CD4-positive, alpha-beta memory T cell (primary cell): Measurements from ENCODE around the gene GRK5. TPM values are rescaled to one million over a fixed set of nuclear protein-coding genes. Genes with fewer than 3 reads are reported as not detected.

Experiments used
- CTCF ChIA-PET: fragments of 350-600 bp; sonication (Branson Sonifier 250); formaldehyde crosslinking; loops from one replicate; lab custom pipeline; 2021; ENCODE audit warnings: inconsistent platforms; ENCODE audit not compliant: partially characterized antibody; lab: Charles Lee
- POLR2A ChIA-PET: fragments of 350-600 bp; sonication (Branson Sonifier 250); formaldehyde crosslinking; loops from one replicate; lab custom pipeline; 2021; ENCODE audit not compliant: partially characterized antibody; lab: Charles Lee
- DNase-seq, 5 donors: peaks; one replicate each; pipeline versions ENCODE4 v3.0.0 to v3.0.0-alpha.2; 2020 to 2022; ENCODE audit warnings: mixed read lengths in 1 of 5
- H3K27ac ChIP-seq: one replicate; pipeline ENCODE4 v1.7.0; 2013; ENCODE audit warnings: low read depth, low read length
- H3K27me3 ChIP-seq: 2 replicates; pipeline ENCODE4 v1.7.0; 2013; ENCODE audit warnings: mild to moderate bottlenecking, low read length, moderate library complexity; ENCODE audit not compliant: insufficient read depth
- H3K36me3 ChIP-seq: 2 replicates; pipeline ENCODE4 v1.7.0; 2013; ENCODE audit warnings: mild to moderate bottlenecking, low read length, moderate library complexity; ENCODE audit not compliant: insufficient read depth
- H3K4me1 ChIP-seq: 2 replicates; pipeline ENCODE4 v1.7.0; 2013; ENCODE audit warnings: mild to moderate bottlenecking, low read length, moderate library complexity; ENCODE audit not compliant: insufficient read depth
- H3K4me3 ChIP-seq, 2 donors: one replicate each; pipeline ENCODE4 v1.7.0; 2013; ENCODE audit warnings: low read length in 2 of 2, mild to moderate bottlenecking in 1 of 2
- H3K9me3 ChIP-seq, 2 donors: one replicate each; pipeline ENCODE4 v1.7.0; 2013; ENCODE audit warnings: low read length in 2 of 2, control low read depth in 1 of 2; ENCODE audit not compliant: control insufficient read depth in 1 of 2
- H3K27ac Mint-ChIP-seq, 7 donors: one replicate each; pipeline ENCODE4 v1.8.0; 2020 to 2021; ENCODE audit warnings: mixed read lengths in 7 of 7, mild to moderate bottlenecking in 6 of 7, inconsistent platforms in 3 of 7, moderate library complexity in 3 of 7
- H3K27me3 Mint-ChIP-seq, 2 donors: one replicate each; pipeline ENCODE4 v1.8.0; 2020 to 2021; ENCODE audit warnings: mixed read lengths in 2 of 2
- H3K36me3 Mint-ChIP-seq, 2 donors: one replicate each; pipeline ENCODE4 v1.8.0; 2020 to 2021; ENCODE audit warnings: mixed read lengths in 2 of 2, inconsistent platforms in 1 of 2, mild to moderate bottlenecking in 1 of 2
- H3K4me1 Mint-ChIP-seq, 4 donors: one replicate each; pipeline ENCODE4 v1.8.0; 2020 to 2021; ENCODE audit warnings: mixed read lengths in 4 of 4, mild to moderate bottlenecking in 1 of 4
- H3K4me3 Mint-ChIP-seq, 8 donors: one replicate each; pipeline ENCODE4 v1.8.0; 2020 to 2021; ENCODE audit warnings: mixed read lengths in 8 of 8, mild to moderate bottlenecking in 7 of 8, moderate library complexity in 6 of 8, inconsistent platforms in 3 of 8
- H3K9me3 Mint-ChIP-seq, 8 donors: one replicate each; pipeline ENCODE4 v1.8.0; 2020 to 2021; ENCODE audit warnings: mixed read lengths in 8 of 8, mild to moderate bottlenecking in 5 of 8, inconsistent platforms in 3 of 8, moderate library complexity in 1 of 8
- intact Hi-C: fragments of 100-400 bp; cut with micrococcal nuclease; formaldehyde crosslinking; loops from one replicate; pipeline ENCODE4 v1.15.1; 2023
- polyA plus RNA-seq, 2 donors: library from polyadenylated mRNA; unstranded; fragments of 300-500 nt; fragmentation: Illumina TruSeq; gene quantifications; one replicate each; pipeline ENCODE4 v1.2.3, GENCODE V29; 2021
- total RNA-seq, 2 experiments: library from RNA; stranded (reverse); gene quantifications; one replicate each; pipeline ENCODE4 v1.2.3, GENCODE V29; 2021

Gene GRK5
- total and polyA plus RNA-seq, 4 experiments from 2014 or later, result 7.6 to 27.9 (median 18.6) TPM

- DNase-seq, result no peak
- Mint-ChIP-seq H3K27me3 (no peaks in the 10 kb centered on the region), H3K4me1 (peaks cover 31 to 70% (median 56%) of the 10 kb centered on the region in 4 donors), H3K9me3 (peaks cover 0 to 3% (median 0%) of the 10 kb centered on the region in 8 donors), H3K27ac (peak overlapping the region; percentile 68 to 95 (median 80)), H3K36me3 (peaks cover 11 to 12% of the 10 kb centered on the region in 2 donors), H3K4me3 (peak overlapping the region in 1 of 8 donors; percentile 27)
- intact Hi-C loops, result no loop called here
- Histone ChIP-seq H3K4me1 (peaks cover 57% of the 10 kb centered on the region), H3K27ac (peak overlapping the region; percentile 18), H3K36me3 (no peaks in the 10 kb centered on the region), H3K4me3 (no peak overlapping the region), H3K27me3 (no peaks in the 10 kb centered on the region), H3K9me3 (no peaks in the 10 kb centered on the region)
- CTCF ChIA-PET, result interaction anchor here (1.2 to 2.1 kb wide), 5 partner anchors 14 to 49 kb away, joined by 3 to 10 read pairs (median 4); partner anchors contain the start of gene RGS10
- POLR2A ChIA-PET, result interaction anchor here (2.4 to 4.4 kb wide), 2 partner anchors 22 to 48 kb away, joined by 12 to 26 read pairs; partner anchors contain the start of gene RGS10
These were observed 287.7 kb downstream of the GRK5 start for GRCh38 chr10:119495021-119495505.

GRCh38 chr10:119495545-119495944, 288.2 kb downstream of the GRK5 start:
- Histone ChIP-seq H3K9me3 (no peaks in the 10 kb centered on the region), H3K27me3 (no peaks in the 10 kb centered on the region), H3K36me3 (no peaks in the 10 kb centered on the region), H3K27ac (no peak overlapping the region), H3K4me3 (no peak overlapping the region), H3K4me1 (peaks cover 58% of the 10 kb centered on the region)
- intact Hi-C loops, result no loop called here
- Mint-ChIP-seq H3K9me3 (peaks cover 0 to 3% (median 0%) of the 10 kb centered on the region in 8 donors), H3K4me3 (no peak overlapping the region), H3K27ac (peak overlapping the region in 4 of 7 donors; percentile 70 to 95 (median 76)), H3K36me3 (peaks cover 15 to 16% of the 10 kb centered on the region in 2 donors), H3K4me1 (peaks cover 34 to 71% (median 58%) of the 10 kb centered on the region in 4 donors), H3K27me3 (no peaks in the 10 kb centered on the region)
- ChIA-PET CTCF (interaction anchor here (1.3 to 1.4 kb wide), 2 partner anchors 43 to 50 kb away, joined by 3 to 5 read pairs; no protein-coding TSS in a partner anchor), POLR2A (interaction anchor here (2.4 to 4.4 kb wide), 2 partner anchors 21 to 47 kb away, joined by 12 to 26 read pairs; partner anchors contain the start of gene RGS10)
- no peak for DNase-seq

DNA sequence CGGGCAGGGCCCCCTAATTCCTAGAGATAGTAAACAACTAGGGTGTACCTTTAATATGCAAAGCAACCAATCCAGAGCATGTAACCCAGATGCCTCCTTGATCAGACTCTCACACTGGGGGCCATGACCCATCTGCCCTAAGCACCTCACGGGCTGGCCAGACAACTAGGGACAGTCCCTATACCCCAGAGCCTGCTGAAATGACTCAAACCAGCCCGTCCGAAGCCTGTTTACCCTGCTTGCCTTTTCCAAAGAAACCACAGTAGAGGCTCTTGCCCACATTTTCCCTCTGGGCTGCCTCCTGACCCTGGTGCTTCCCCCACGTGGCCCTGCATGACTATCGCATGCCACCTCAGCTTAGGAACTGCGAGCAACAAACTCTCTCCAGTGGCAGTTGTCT, 288.9 kb downstream of the GRK5 start:
- H3K4me1 Mint-ChIP-seq, result peaks cover 40 to 79% (median 64%) of the 10 kb centered on the region in 4 donors
- ChIA-PET POLR2A (interaction anchor here (4.4 kb wide), 1 partner anchor 46 kb away, joined by 26 read pairs; the partner anchor contains the start of gene RGS10), CTCF (no interaction called here)
- peak overlapping the region; percentile 66 to 83 (median 81) for H3K27ac Mint-ChIP-seq
- Histone ChIP-seq H3K4me1 (peaks cover 66% of the 10 kb centered on the region), H3K4me3 (no peak overlapping the region), H3K9me3 (no peaks in the 10 kb centered on the region), H3K36me3 (no peaks in the 10 kb centered on the region), H3K27me3 (no peaks in the 10 kb centered on the region), H3K27ac (no peak overlapping the region)
- H3K27me3 Mint-ChIP-seq, result no peaks in the 10 kb centered on the region
- no peak overlapping the region for H3K4me3 Mint-ChIP-seq
- intact Hi-C loops, result no loop called here
- H3K36me3 Mint-ChIP-seq, result peaks cover 15 to 17% of the 10 kb centered on the region in 2 donors
- no peak for DNase-seq
- H3K9me3 Mint-ChIP-seq, result peaks cover 0 to 3% (median 0%) of the 10 kb centered on the region in 8 donors

DNA sequence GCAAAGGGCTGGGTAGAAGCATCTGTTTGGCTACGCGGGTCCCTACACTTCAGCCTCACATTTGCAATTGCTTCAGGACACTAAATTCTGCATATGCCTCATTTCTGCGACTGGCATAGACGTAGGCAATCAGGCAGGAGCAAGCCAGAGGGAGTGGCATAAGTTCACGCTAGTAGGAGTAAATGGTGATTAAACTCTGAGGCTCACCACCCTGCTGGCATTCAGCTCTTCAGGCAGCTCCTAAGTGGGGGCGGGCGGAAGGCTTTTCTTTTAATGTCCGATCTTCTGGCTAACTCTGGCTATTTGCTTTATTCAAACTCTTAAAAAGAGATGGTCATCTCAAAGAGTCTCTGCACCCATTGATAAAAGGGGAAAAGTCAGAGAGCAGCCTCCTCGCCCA, 289.9 kb downstream of the GRK5 start:
- ChIA-PET CTCF (no interaction called here), POLR2A (interaction anchor here (8.0 kb wide), 1 partner anchor 43 kb away, joined by 97 read pairs; the partner anchor contains the start of gene RGS10)
- Mint-ChIP-seq H3K4me3 (no peak overlapping the region), H3K9me3 (peaks cover 0 to 3% (median 0%) of the 10 kb centered on the region in 8 donors), H3K36me3 (peaks cover 15 to 21% of the 10 kb centered on the region in 2 donors), H3K27me3 (no peaks in the 10 kb centered on the region), H3K27ac (peak overlapping the region in 3 of 7 donors; percentile 12 to 66 (median 37)), H3K4me1 (peaks cover 46 to 84% (median 71%) of the 10 kb centered on the region in 4 donors)
- Histone ChIP-seq H3K27me3 (no peaks in the 10 kb centered on the region), H3K27ac (no peak overlapping the region), H3K4me3 (no peak overlapping the region), H3K36me3 (no peaks in the 10 kb centered on the region), H3K9me3 (no peaks in the 10 kb centered on the region), H3K4me1 (peaks cover 71% of the 10 kb centered on the region)
- DNase-seq, result no peak
- intact Hi-C loops, result no loop called here

DNA sequence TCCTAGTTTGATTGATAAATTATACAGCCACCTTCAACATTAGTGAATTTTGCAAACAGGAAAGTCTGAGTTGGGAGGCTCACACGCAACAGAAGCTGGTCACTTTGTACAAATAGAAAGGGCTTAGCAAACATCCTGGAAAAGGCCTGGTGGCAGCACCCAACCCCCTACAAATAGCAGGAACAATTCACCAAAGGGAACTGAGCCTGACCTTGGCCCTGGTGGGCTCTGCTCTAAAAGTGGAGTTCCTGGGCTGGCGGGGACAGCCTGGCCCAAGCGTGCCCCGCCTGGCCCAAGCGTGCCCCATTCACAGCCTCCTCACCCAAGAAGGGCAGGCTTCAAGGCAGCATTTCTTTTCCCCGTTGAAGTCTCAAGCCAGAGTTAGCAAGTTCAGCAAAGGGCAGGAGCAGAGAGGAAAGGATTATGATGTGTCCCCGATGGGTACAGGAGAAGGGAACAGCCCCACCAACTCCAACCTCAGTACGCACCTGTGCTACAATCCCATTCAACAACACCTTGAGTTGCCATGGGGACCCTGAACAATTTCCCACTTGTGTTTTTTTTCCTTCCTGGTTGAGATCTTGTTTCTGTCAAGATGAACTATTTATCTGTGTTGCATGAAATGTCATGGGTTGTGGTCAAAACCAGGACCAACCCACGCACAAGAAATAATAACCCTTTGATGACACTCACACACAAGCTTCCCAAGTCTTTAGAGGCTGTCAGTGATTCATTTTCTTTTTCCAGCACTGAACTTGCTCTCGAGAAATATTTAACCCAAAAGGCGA, 291.7 kb downstream of the GRK5 start:
- Histone ChIP-seq H3K36me3 (no peaks in the 10 kb centered on the region), H3K4me3 (no peak overlapping the region), H3K9me3 (no peaks in the 10 kb centered on the region), H3K27ac (no peak overlapping the region), H3K27me3 (no peaks in the 10 kb centered on the region), H3K4me1 (peaks cover 77% of the 10 kb centered on the region)
- H3K27ac Mint-ChIP-seq, result peak overlapping the region; percentile 85 to 99 (median 92)
- H3K36me3 Mint-ChIP-seq, result peaks cover 21 to 31% of the 10 kb centered on the region in 2 donors
- intact Hi-C loops, result no loop called here
- no peak for DNase-seq
- H3K27me3 Mint-ChIP-seq, result no peaks in the 10 kb centered on the region
- POLR2A ChIA-PET, result interaction anchor here (3.9 to 8.0 kb wide), 3 partner anchors 10 to 41 kb away, joined by 33 to 97 read pairs (median 68); partner anchors contain the start of gene RGS10
- H3K4me3 Mint-ChIP-seq, result peak overlapping the region in 5 of 8 donors; percentile 28 to 80 (median 69)
- H3K9me3 Mint-ChIP-seq, result no peaks in the 10 kb centered on the region
- peaks cover 48 to 91% (median 74%) of the 10 kb centered on the region in 4 donors for H3K4me1 Mint-ChIP-seq
- CTCF ChIA-PET, result interaction anchor here (0.9 to 5.3 kb wide), 8 partner anchors 10 to 300 kb away, joined by 3 to 39 read pairs (median 4); partner anchors contain the start of gene RGS10

DNA sequence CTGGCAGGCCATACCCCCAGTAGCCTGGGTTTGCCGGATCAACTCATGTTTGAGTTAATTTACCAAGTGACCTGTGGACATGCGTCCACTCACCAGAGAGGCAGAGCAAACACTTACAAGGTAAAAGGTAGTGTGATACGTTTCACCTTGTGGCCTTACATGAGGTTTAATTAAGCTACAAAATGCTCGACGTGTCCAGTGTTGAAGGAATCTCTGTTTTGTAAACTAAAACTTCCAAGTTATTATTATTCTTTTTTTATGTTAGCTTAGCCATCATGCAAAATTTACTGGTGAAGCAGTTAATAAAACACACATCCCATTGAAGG, 292.3 kb downstream of the GRK5 start:
- H3K36me3 ChIP-seq, result peaks cover under 1% of the 10 kb centered on the region
- H3K27ac Mint-ChIP-seq, result peak overlapping the region; percentile 85 to 99 (median 93)
- no peaks in the 10 kb centered on the region for H3K27me3 Mint-ChIP-seq
- no peak overlapping the region for H3K4me3 ChIP-seq
- no peak for DNase-seq
- peak overlapping the region in 5 of 8 donors; percentile 28 to 80 (median 69) for H3K4me3 Mint-ChIP-seq
- H3K9me3 Mint-ChIP-seq, result no peaks in the 10 kb centered on the region
- no peaks in the 10 kb centered on the region for H3K27me3 ChIP-seq
- peaks cover 44 to 91% (median 74%) of the 10 kb centered on the region in 4 donors for H3K4me1 Mint-ChIP-seq
- ChIA-PET CTCF (interaction anchor here (0.9 to 5.3 kb wide), 9 partner anchors 10 to 300 kb away, joined by 3 to 39 read pairs (median 5); partner anchors contain the start of gene RGS10), POLR2A (interaction anchor here (3.9 to 8.0 kb wide), 3 partner anchors 10 to 41 kb away, joined by 33 to 97 read pairs (median 68); partner anchors contain the start of gene RGS10)
- intact Hi-C loops, result loop anchor here (5.0 kb wide), 2 partner anchors 52 to 98 kb away; partner anchors contain the start of gene TIAL1
- H3K9me3 ChIP-seq, result no peaks in the 10 kb centered on the region
- H3K4me1 ChIP-seq, result peaks cover 77% of the 10 kb centered on the region
- H3K27ac ChIP-seq, result no peak overlapping the region
- H3K36me3 Mint-ChIP-seq, result peaks cover 21 to 33% of the 10 kb centered on the region in 2 donors
